Fibroblast of mammary gland (primary cell): Measurements from ENCODE around the gene TBX4.

Source experiments
- DNase-seq: peaks from one replicate; pipeline ENCODE4 v3.0.0-alpha.2; 2010; ENCODE audit warnings: low read depth
- H3K4me3 ChIP-seq: 2 replicates; pipeline ENCODE4 v1.5.1; 2011; ENCODE audit warnings: low read depth, mild to moderate bottlenecking, low read length, moderate library complexity; ENCODE audit not compliant: control insufficient read depth
- CTCF ChIP-seq: conservative IDR thresholded peaks from 2 replicates; pipeline ENCODE4 v1.5.1; 2011; ENCODE audit warnings: low read depth, low read length, inconsistent platforms; ENCODE audit not compliant: control insufficient read depth, insufficient read depth

Gene TBX4

GRCh38 chr17:61450641-61451537 lies 1.3 kb upstream of the TBX4 start:
- TF ChIP-seq CTCF: no peak
- no peak overlapping the region for H3K4me3 ChIP-seq
- no peak for DNase-seq

- DNase-seq: no peak
- no peak for TF ChIP-seq CTCF
These were observed 503 bp upstream of the TBX4 start for GRCh38 chr17:61451538-61452300.

GRCh38 chr17:61453566-61454380 lies 1.6 kb downstream of the TBX4 start:
- DNase-seq: no peak
- TF ChIP-seq CTCF: no peak

More at GRCh38 chr17:61451538-61452300, 503 bp upstream of the TBX4 start:
- no peak overlapping the region for H3K4me3 ChIP-seq

GRCh38 chr17:61454381-61455323 lies 2.4 kb downstream of the TBX4 start:
- no peak for DNase-seq
- TF ChIP-seq CTCF: no peak
- H3K4me3 ChIP-seq: no peak overlapping the region

More at GRCh38 chr17:61453566-61454380, 1.6 kb downstream of the TBX4 start:
- H3K4me3 ChIP-seq: no peak overlapping the region

GRCh38 chr17:61455324-61456060 lies 3.3 kb downstream of the TBX4 start:
- TF ChIP-seq CTCF: no peak
- H3K4me3 ChIP-seq: no peak overlapping the region
- DNase-seq: no peak
